Endothelial cell of umbilical vein (primary cell): ENCODE data around the gene HS6ST2. TPM values are rescaled to one million over a fixed set of nuclear protein-coding genes. Genes with fewer than 3 reads are reported as not detected.
A peak's percentile ranks its signal among the peaks of the same experiment; 100 is the strongest.
"Not testable (repeated sequence)": the region's sequence is repeated elsewhere in the genome, so short reads cannot be mapped to it uniquely, and the experiment has no call there.

ENCODE experiments used
- BruUV-seq: library from RNA; stranded (reverse); fragments of 400-500 nt; replicated peaks from 2 replicates; lab custom pipeline; 2021; lab: Mats Ljungman, UMichigan
- CTCF ChIA-PET: fragments of 300-600, 350-600 bp; sonication (Branson Sonifier 250); formaldehyde crosslinking; loops from one replicate; lab custom pipeline; 2021; ENCODE audit warnings: antibody characterized with exemption, inconsistent platforms; lab: Charles Lee
- POLR2A ChIA-PET: fragments of 300-600, 350-600 bp; sonication (Branson Sonifier 250); formaldehyde crosslinking; loops from one replicate; lab custom pipeline; 2021; ENCODE audit warnings: antibody characterized with exemption, inconsistent platforms; lab: Charles Lee
- DNase-seq: peaks from one replicate; pipeline ENCODE4 v3.0.0-alpha.2; 2011; ENCODE audit warnings: low read depth, low spot score
- FAIRE-seq: peaks from 2 replicates; lab custom pipeline; 2011; peaks lifted over from hg19 to GRCh38; lab: Jason Lieb, UNC
- H2AFZ ChIP-seq: 2 replicates; pipeline ENCODE4 v1.6.0; 2012; ENCODE audit warnings: low read depth, low read length, control low read depth, inconsistent platforms
- H3K27ac ChIP-seq: 2 replicates; pipeline ENCODE4 v1.5.1; 2011; ENCODE audit warnings: low read depth, mild to moderate bottlenecking, control low read depth, low read length, moderate library complexity; ENCODE audit not compliant: insufficient read depth
- H3K27me3 ChIP-seq, 2 experiments: 2 replicates each; pipeline versions ENCODE4 v1.6.0 to v1.6.1; 2011; ENCODE audit warnings: low read length in 2 of 2, mixed read lengths in 1 of 2; ENCODE audit not compliant: control insufficient read depth in 2 of 2, insufficient read depth in 2 of 2
- H3K36me3 ChIP-seq, 2 experiments: 2 replicates in 1 of 2; 3 replicates in 1 of 2; pipeline ENCODE4 v1.5.1; 2011; ENCODE audit warnings: low read length in 2 of 2, mild to moderate bottlenecking in 1 of 2, moderate library complexity in 1 of 2; ENCODE audit not compliant: control insufficient read depth in 2 of 2, insufficient read depth in 2 of 2; ENCODE audit errors: extremely low read depth in 1 of 2
- H3K4me1 ChIP-seq: 3 replicates; pipeline ENCODE4 v1.5.1; 2011; ENCODE audit warnings: mild to moderate bottlenecking, low read length; ENCODE audit not compliant: control insufficient read depth, insufficient read depth; ENCODE audit errors: extremely low read depth
- H3K4me2 ChIP-seq: 2 replicates; pipeline ENCODE4 v1.6.1; 2011; ENCODE audit warnings: low read length, control low read depth, mixed read lengths; ENCODE audit not compliant: insufficient read depth
- H3K4me3 ChIP-seq, 3 experiments: fragments of 200-600 bp in 1 of 3; sonication (generic), shearing (Covaris generic) in 1 of 3; replicated peaks in 1 of 3; 2 replicates each; pipeline ENCODE4 v1.5.1; 2011 to 2016; ENCODE audit warnings: control low read depth in 3 of 3, low read length in 3 of 3, mild to moderate bottlenecking in 2 of 3, inconsistent platforms in 1 of 3, low read depth in 1 of 3, moderate library complexity in 1 of 3; ENCODE audit not compliant: insufficient read depth in 1 of 3
- H3K79me2 ChIP-seq: 2 replicates; pipeline ENCODE4 v1.6.0; 2012; ENCODE audit warnings: low read length, inconsistent platforms; ENCODE audit not compliant: control insufficient read depth, insufficient read depth
- H3K9ac ChIP-seq: replicated peaks from 2 replicates; pipeline ENCODE3; 2011; ENCODE audit warnings: low read length, control low read depth; ENCODE audit not compliant: insufficient read depth; ENCODE audit errors: extremely low read depth
- H3K9me1 ChIP-seq: replicated peaks from 3 replicates; pipeline ENCODE4 v1.6.0; 2011; ENCODE audit warnings: mild to moderate bottlenecking, low read length; ENCODE audit not compliant: control insufficient read depth, insufficient read depth; ENCODE audit errors: extremely low read depth
- H3K9me3 ChIP-seq: replicated peaks from 2 replicates; pipeline ENCODE4 v1.5.1; 2012; ENCODE audit warnings: low read length, inconsistent platforms; ENCODE audit not compliant: control insufficient read depth, insufficient read depth
- H4K20me1 ChIP-seq: replicated peaks from 2 replicates; pipeline ENCODE3; 2011; ENCODE audit warnings: mild to moderate bottlenecking, low read length; ENCODE audit not compliant: control insufficient read depth, insufficient read depth; ENCODE audit errors: extremely low read depth
- EZH2 ChIP-seq: IDR thresholded peaks from 2 replicates; pipeline ENCODE4 v1.6.1; 2012; ENCODE audit warnings: borderline replicate concordance, low read depth, mild to moderate bottlenecking, moderate library complexity, low read length, inconsistent platforms; ENCODE audit not compliant: severe bottlenecking
- dilution Hi-C: fragments of 300-500 bp; cut with MboI; formaldehyde crosslinking; loops from one replicate; pipeline ENCODE4 v1.15.0; 2019; ENCODE audit warnings: low sequenced_read_pairs; ENCODE audit not compliant: extremely low pct_ligation_motif_present
- intact Hi-C: fragments of 100-400 bp; cut with micrococcal nuclease; formaldehyde crosslinking; loops from one replicate; pipeline ENCODE4 v1.10.0; 2022
- polyA plus RNA-seq, 4 experiments: library from polyadenylated mRNA; depleted of rRNA in 3 of 4; stranded (reverse) in 3 of 4; unstranded in 1 of 4; fragments of >200 nt; gene quantifications; 2 replicates each; pipeline versions ENCODE4 v1.2.1 to v1.2.3, GENCODE V29; 2011 to 2012; ENCODE audit warnings: missing spikeins in 1 of 4
- total RNA-seq: library from RNA; stranded (reverse); gene quantifications from 2 replicates; pipeline ENCODE4 v1.2.3, GENCODE V29; 2021
- TF ChIP-seq, protein P1 (sequence below): IDR thresholded peaks from 2 replicates; pipeline ENCODE4 v1.6.1; 2011; ENCODE audit not compliant: insufficient read depth, insufficient read length
- TF ChIP-seq, protein P2 (sequence below), 2 donors: IDR thresholded peaks; 1 replicate in 1 of 2; 2 replicates in 1 of 2; pipeline ENCODE4 v1.5.1; 2011; ENCODE audit warnings: low read length in 2 of 2, mild to moderate bottlenecking in 2 of 2, moderate library complexity in 2 of 2, control low read depth in 1 of 2, inconsistent platforms in 1 of 2, low read depth in 1 of 2; ENCODE audit not compliant: insufficient read depth in 1 of 2; ENCODE audit errors: extremely low read depth in 1 of 2

HS6ST2 gene
- total and polyA plus RNA-seq, 2 donors (not counting 3 experiments of a cell fraction or from before 2014, with no cell fraction given): 0.49 to 0.84 TPM

DNA sequence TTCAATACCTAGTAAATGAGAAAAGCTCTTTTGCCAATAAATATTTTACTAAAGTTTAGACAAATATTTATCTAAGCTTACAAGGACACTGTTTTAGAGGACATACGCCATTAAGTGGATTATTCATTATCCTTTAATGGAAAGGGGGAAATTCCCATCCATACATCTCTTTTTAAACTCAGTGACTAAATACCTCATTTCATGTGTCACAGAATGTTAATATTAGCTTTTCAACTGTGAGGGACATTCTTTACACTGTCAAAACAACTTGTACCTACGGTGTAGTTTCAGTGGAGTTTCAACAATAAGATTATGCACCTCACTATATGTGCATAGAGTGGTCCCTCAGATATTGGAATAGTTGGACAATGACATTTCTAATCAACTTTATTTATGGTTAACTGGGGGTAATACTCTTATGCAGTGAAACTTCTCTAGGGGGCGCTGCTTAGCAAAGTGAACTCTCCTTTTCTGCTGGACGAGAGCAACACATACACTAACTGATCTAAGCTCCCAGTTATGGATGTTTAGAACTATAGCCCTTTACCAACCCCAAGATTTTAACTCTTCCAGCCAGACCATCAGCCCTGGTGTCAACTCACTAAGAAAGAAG, 9.7 kb downstream of the HS6ST2 start:
- no peaks in the 10 kb centered on the region for H3K9me3 ChIP-seq
- H3K4me3 ChIP-seq: no peak overlapping the region
- intact Hi-C loops (no loop called here), dilution Hi-C loops (no loop called here)
- no peaks in the 10 kb centered on the region for H3K79me2 ChIP-seq
- CTCF ChIA-PET: interaction anchor here (0.6 to 1.4 kb wide), 6 partner anchors 8 to 208 kb away, joined by 3 to 7 read pairs (median 3); no protein-coding TSS in a partner anchor
- TF ChIP-seq, protein P1, sequence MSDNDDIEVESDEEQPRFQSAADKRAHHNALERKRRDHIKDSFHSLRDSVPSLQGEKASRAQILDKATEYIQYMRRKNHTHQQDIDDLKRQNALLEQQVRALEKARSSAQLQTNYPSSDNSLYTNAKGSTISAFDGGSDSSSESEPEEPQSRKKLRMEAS: no peak
- no peak for TF ChIP-seq EZH2
- TF ChIP-seq, protein P2, sequence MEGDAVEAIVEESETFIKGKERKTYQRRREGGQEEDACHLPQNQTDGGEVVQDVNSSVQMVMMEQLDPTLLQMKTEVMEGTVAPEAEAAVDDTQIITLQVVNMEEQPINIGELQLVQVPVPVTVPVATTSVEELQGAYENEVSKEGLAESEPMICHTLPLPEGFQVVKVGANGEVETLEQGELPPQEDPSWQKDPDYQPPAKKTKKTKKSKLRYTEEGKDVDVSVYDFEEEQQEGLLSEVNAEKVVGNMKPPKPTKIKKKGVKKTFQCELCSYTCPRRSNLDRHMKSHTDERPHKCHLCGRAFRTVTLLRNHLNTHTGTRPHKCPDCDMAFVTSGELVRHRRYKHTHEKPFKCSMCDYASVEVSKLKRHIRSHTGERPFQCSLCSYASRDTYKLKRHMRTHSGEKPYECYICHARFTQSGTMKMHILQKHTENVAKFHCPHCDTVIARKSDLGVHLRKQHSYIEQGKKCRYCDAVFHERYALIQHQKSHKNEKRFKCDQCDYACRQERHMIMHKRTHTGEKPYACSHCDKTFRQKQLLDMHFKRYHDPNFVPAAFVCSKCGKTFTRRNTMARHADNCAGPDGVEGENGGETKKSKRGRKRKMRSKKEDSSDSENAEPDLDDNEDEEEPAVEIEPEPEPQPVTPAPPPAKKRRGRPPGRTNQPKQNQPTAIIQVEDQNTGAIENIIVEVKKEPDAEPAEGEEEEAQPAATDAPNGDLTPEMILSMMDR (IDR thresholded peaks at IDR 0.05; ENCODE audit: extremely low read depth in 1 of 2, insufficient read depth in 1 of 2, low read depth in 1 of 2, low read length in 2 of 2): peak; percentile 9 to 29
- no peak overlapping the region for H3K4me2 ChIP-seq
- no peaks in the 10 kb centered on the region for H4K20me1 ChIP-seq
- no peaks in the 10 kb centered on the region for H3K4me1 ChIP-seq
- no peak overlapping the region for H3K9ac ChIP-seq
- H2AFZ ChIP-seq: no peak overlapping the region
- H3K36me3 ChIP-seq: no peaks in the 10 kb centered on the region
- DNase-seq (no peak), FAIRE-seq (no peak)
- POLR2A ChIA-PET: no interaction called here
- H3K9me1 ChIP-seq: no peaks in the 10 kb centered on the region
- H3K27me3 ChIP-seq: no peaks in the 10 kb centered on the region
- no peak overlapping the region for H3K27ac ChIP-seq
- BruUV-seq: no TSS peak

DNA sequence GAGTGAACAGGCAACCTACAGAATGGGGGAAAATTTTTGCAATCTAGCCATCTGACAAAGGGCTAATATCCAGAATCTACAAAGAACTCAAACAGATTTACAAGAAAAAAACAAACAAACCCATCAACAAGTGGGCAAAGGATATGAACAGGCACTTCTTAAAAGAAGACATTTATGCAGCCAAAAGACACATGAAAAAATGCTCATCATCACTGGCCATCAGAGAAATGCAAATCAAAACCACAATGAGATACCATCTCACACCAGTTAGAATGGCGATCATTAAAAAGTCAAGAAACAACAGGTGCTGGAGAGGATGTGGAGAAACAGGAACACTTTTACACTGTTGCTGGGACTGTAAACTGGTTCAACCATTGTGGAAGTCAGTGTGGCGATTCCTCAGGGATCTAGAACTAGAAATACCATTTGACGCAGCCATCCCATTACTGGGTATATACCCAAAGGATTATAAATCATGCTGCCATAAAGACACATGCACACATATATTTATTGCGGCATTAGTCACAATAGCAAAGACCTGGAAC, 13.3 kb downstream of the HS6ST2 start:
- H3K4me2 ChIP-seq, DNase-seq, FAIRE-seq, H3K36me3 ChIP-seq, dilution Hi-C loops, intact Hi-C loops, POLR2A ChIA-PET, H3K27ac ChIP-seq, BruUV-seq, H3K9ac ChIP-seq, H3K4me3 ChIP-seq, H3K27me3 ChIP-seq, H4K20me1 ChIP-seq, CTCF ChIA-PET, H3K9me3 ChIP-seq, H2AFZ ChIP-seq, H3K9me1 ChIP-seq, H3K79me2 ChIP-seq, H3K4me1 ChIP-seq: not testable (repeated sequence)
